HL-60 (cell line): ENCODE results near the gene PICALM.
A peak's percentile ranks its signal among the peaks of the same experiment; 100 is the strongest.

Experiments
- DNase-seq, 2 experiments: peaks; one replicate each; pipeline ENCODE4 v3.0.0-alpha.2; 2010 to 2020; ENCODE audit warnings: low read depth in 1 of 2, low spot score in 1 of 2
- H3K27ac ChIP-seq: fragments of 250-450 bp; sonication (Bioruptor Pico); replicated peaks from 2 replicates; pipeline ENCODE4 v1.5.1; 2020; ENCODE audit warnings: mild to moderate bottlenecking, moderate library complexity
- H3K27me3 ChIP-seq: fragments of 250-450 bp; sonication (Bioruptor Pico); 2 replicates; pipeline ENCODE4 v1.5.1; 2021; ENCODE audit warnings: mild to moderate bottlenecking, moderate library complexity; ENCODE audit not compliant: insufficient read depth, poor library complexity, severe bottlenecking
- H3K4me3 ChIP-seq: replicated peaks from 2 replicates; pipeline ENCODE4 v1.5.1; 2011; ENCODE audit warnings: mild to moderate bottlenecking, control low read depth, low read length; ENCODE audit not compliant: insufficient read depth
- GABPA ChIP-seq: IDR thresholded peaks from 2 replicates; pipeline ENCODE4 v1.6.1; 2012; ENCODE audit warnings: low read depth
- POLR2AphosphoS5 ChIP-seq: IDR thresholded peaks from 2 replicates; pipeline ENCODE4 v1.6.1; 2012; ENCODE audit warnings: low read depth
- SPI1 ChIP-seq: IDR thresholded peaks from 2 replicates; pipeline ENCODE4 v1.6.1; 2012; ENCODE audit warnings: low read depth, mild to moderate bottlenecking, borderline replicate concordance
- TF ChIP-seq, protein P1 (sequence below): IDR thresholded peaks from one replicate; pipeline ENCODE4 v1.5.1; 2011; ENCODE audit warnings: low read length, control low read depth, inconsistent platforms; ENCODE audit not compliant: insufficient read depth
- TF ChIP-seq, protein P2 (sequence below): IDR thresholded peaks from 2 replicates; pipeline ENCODE4 v1.6.1; 2012; ENCODE audit warnings: low read depth; ENCODE audit not compliant: insufficient replicate concordance

The PICALM gene

DNA sequence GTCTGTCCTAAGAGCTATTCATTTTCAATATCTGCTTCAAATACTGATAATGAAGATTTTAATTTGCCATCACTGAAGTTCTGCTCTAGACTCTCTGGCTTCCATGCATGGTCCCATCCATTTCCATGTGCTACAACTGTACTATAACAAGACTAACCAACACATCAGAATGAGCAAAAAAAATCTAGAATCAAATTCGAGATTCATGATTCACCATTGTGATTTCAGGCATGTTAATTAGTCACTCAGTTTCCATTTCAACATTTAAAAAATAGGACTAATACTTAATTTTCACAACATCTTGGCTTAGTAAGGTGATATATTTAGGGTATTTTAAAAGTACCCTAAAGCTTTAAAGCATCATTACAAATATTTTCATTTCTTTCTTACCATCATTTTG lies 22.8 kb downstream of the PICALM start:
- no peak overlapping the region for H3K27ac ChIP-seq
- TF ChIP-seq GABPA (no peak), SPI1 (no peak), POLR2AphosphoS5 (no peak)
- TF ChIP-seq, protein P1, sequence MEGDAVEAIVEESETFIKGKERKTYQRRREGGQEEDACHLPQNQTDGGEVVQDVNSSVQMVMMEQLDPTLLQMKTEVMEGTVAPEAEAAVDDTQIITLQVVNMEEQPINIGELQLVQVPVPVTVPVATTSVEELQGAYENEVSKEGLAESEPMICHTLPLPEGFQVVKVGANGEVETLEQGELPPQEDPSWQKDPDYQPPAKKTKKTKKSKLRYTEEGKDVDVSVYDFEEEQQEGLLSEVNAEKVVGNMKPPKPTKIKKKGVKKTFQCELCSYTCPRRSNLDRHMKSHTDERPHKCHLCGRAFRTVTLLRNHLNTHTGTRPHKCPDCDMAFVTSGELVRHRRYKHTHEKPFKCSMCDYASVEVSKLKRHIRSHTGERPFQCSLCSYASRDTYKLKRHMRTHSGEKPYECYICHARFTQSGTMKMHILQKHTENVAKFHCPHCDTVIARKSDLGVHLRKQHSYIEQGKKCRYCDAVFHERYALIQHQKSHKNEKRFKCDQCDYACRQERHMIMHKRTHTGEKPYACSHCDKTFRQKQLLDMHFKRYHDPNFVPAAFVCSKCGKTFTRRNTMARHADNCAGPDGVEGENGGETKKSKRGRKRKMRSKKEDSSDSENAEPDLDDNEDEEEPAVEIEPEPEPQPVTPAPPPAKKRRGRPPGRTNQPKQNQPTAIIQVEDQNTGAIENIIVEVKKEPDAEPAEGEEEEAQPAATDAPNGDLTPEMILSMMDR: no peak
- TF ChIP-seq, protein P2, sequence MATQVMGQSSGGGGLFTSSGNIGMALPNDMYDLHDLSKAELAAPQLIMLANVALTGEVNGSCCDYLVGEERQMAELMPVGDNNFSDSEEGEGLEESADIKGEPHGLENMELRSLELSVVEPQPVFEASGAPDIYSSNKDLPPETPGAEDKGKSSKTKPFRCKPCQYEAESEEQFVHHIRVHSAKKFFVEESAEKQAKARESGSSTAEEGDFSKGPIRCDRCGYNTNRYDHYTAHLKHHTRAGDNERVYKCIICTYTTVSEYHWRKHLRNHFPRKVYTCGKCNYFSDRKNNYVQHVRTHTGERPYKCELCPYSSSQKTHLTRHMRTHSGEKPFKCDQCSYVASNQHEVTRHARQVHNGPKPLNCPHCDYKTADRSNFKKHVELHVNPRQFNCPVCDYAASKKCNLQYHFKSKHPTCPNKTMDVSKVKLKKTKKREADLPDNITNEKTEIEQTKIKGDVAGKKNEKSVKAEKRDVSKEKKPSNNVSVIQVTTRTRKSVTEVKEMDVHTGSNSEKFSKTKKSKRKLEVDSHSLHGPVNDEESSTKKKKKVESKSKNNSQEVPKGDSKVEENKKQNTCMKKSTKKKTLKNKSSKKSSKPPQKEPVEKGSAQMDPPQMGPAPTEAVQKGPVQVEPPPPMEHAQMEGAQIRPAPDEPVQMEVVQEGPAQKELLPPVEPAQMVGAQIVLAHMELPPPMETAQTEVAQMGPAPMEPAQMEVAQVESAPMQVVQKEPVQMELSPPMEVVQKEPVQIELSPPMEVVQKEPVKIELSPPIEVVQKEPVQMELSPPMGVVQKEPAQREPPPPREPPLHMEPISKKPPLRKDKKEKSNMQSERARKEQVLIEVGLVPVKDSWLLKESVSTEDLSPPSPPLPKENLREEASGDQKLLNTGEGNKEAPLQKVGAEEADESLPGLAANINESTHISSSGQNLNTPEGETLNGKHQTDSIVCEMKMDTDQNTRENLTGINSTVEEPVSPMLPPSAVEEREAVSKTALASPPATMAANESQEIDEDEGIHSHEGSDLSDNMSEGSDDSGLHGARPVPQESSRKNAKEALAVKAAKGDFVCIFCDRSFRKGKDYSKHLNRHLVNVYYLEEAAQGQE: no peak
- no peak for DNase-seq
- no peak overlapping the region for H3K4me3 ChIP-seq
- no peaks in the 10 kb centered on the region for H3K27me3 ChIP-seq

DNA sequence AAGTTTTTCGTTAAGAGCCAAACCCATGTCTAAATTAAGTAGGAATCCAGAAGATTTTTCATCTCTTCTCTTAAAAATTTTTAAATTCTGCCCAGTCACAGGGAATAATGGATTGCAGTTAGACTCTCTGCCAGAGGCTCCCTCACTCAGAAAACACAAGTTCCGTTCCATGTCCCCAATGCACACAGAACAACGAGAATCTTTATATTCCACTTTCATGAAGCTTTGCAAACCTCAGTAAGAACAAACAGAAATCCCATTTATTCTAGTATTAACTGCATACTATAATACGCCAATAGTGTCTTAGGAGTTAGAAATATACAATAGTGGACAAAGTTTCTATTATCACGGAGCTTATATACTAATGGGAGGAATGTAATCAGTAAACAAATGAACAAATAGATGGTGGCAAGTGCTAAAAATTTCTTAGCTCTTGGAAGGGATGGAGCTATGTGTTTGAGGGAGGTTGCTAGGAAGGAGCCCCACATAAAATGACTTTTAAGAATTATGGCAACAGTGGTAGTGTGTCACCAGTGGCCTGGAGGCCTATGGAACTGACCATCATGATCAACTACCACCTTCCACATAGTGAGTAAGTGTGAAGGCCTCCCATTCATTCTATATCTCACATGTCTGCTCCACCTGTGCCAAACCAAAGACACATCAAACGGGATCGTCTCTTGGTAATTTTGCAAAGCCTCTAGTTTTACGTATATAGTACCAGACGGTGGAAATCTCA lies 24.9 kb downstream of the PICALM start:
- no peak overlapping the region for H3K4me3 ChIP-seq
- H3K27ac ChIP-seq: no peak overlapping the region
- TF ChIP-seq, protein P1: no peak
- TF ChIP-seq GABPA (no peak), SPI1 (no peak), POLR2AphosphoS5 (no peak)
- TF ChIP-seq, protein P2: no peak
- no peak for DNase-seq
- H3K27me3 ChIP-seq: no peaks in the 10 kb centered on the region

DNA sequence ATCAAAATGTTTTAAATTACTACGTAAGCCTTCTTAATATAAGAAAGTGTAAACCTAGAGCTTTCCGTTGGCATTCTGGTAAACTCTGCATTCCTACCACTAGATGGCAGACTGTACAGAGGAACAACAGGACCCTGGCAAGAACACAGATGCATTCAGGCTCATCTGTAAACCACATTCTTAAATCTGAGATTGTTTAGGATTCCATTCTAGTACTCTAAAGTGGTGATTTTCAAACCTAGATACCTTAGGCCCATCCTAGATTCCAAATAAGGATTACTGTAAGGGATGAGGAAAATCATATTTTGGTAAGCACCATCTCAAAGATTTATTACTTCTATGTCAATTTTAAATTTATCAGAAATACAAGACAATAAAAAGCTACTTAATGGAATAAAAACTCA lies 26.9 kb downstream of the PICALM start:
- Histone ChIP-seq H3K27me3 (no peaks in the 10 kb centered on the region), H3K4me3 (no peak overlapping the region), H3K27ac (no peak overlapping the region)
- peak; percentile 63 to 75 for DNase-seq
- no peak for TF ChIP-seq POLR2AphosphoS5
- TF ChIP-seq, protein P2: no peak
- TF ChIP-seq, protein P1: peak; percentile 80
